ENCODE data around the gene CEP250.
"Not testable (repeated sequence)": the region's sequence is repeated elsewhere in the genome, so short reads cannot be mapped to it uniquely, and the experiment has no call there.

The CEP250 gene, protein sequence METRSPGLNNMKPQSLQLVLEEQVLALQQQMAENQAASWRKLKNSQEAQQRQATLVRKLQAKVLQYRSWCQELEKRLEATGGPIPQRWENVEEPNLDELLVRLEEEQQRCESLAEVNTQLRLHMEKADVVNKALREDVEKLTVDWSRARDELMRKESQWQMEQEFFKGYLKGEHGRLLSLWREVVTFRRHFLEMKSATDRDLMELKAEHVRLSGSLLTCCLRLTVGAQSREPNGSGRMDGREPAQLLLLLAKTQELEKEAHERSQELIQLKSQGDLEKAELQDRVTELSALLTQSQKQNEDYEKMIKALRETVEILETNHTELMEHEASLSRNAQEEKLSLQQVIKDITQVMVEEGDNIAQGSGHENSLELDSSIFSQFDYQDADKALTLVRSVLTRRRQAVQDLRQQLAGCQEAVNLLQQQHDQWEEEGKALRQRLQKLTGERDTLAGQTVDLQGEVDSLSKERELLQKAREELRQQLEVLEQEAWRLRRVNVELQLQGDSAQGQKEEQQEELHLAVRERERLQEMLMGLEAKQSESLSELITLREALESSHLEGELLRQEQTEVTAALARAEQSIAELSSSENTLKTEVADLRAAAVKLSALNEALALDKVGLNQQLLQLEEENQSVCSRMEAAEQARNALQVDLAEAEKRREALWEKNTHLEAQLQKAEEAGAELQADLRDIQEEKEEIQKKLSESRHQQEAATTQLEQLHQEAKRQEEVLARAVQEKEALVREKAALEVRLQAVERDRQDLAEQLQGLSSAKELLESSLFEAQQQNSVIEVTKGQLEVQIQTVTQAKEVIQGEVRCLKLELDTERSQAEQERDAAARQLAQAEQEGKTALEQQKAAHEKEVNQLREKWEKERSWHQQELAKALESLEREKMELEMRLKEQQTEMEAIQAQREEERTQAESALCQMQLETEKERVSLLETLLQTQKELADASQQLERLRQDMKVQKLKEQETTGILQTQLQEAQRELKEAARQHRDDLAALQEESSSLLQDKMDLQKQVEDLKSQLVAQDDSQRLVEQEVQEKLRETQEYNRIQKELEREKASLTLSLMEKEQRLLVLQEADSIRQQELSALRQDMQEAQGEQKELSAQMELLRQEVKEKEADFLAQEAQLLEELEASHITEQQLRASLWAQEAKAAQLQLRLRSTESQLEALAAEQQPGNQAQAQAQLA (N-terminal part only)

DNA sequence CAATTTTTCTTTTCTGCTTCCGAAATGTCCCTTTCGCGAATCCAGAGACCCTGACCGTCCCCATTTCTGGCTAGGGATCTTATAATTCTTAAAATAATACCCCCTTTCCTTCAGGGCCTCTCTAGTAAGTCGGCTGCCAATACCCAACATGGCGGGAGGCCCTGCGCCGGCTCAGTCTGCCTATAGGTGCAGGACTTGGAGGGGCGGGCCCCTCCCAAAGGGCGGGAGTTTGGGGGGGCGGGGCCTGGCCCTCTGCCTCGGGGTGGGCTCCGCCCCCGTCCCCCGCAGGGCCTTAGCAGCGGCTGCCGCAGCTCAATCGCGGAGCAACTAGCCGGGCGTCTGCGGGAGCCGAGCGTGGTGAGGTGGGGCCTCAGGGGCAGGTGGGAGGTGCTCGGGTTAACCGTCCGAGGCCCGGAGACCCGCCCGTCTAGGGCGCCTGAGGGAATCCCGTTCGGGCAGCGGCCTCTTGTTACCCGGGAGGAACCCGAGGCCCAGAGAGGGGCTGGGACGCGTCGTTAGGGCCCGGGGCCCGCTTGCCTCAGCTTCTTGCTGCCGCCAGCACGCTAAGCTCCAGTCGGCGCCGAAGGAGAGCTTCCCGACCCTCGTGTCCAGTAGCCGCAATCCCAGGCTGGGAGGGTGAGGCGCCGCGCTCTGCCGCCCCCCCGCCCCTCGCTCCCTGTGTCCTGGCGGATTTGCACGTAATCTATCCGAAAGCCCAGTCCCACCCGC is at the start of gene CEP250:
Gene CEP250 (plus strand): TSS at position 718 of the 729 bp plus-strand sequence. CDS start 6,770 bp downstream, outside the sequence.
- DNase-seq (ENCODE audit: low read depth in 2 of 2) = peak; percentile 87 to 89

DNA sequence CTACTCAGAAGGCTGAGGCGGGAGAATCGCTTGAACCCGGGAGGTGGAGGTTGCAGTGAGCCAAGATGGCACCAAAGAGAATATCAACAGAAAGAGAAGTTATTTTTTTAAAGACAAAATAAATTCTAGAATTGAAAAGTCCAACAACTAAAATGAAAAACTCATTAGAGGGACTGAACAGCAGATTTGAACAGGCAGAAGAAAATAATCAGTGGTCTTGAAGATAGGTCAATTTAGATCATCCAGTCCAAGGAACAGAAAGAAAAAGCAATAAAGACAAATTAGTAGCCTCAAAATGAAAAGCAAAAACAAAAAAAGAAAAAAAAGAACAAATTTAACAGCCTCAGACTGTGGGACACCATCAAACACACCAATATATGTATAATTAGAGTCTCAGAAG is 49.6 kb upstream of the CEP250 start:
- DNase-seq (ENCODE audit: low read depth in 2 of 2) = no peak

- no peak for DNase-seq (ENCODE audit: low read depth in 2 of 2)
Observed at GRCh38 chr20:35408270-35408669, 47.1 kb upstream of the CEP250 start.

DNA sequence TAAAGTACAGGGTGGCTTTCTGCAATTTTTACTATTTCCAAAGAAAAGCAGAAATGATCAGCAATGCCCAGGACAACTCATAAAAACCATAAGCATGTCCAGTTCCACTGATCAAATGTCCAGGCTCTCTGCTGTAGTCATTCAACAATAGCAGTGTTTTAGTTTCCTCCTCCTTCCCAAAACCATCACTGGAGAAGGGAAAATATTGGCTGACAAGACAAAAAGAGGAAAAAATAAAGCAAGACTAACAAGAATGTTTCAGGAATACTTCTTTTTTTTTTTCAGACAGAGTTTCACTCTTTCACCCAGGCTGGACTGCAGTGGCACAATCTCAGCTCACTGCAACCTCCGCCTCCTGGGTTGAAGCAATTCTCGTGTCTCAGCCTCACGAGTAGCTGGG is 45.9 kb upstream of the CEP250 start:
- no peak for DNase-seq (ENCODE audit: low read depth in 2 of 2)

GRCh38 chr20:35410613-35411012 is 44.8 kb upstream of the CEP250 start:
- no peak for DNase-seq (ENCODE audit: low read depth in 2 of 2)

DNA sequence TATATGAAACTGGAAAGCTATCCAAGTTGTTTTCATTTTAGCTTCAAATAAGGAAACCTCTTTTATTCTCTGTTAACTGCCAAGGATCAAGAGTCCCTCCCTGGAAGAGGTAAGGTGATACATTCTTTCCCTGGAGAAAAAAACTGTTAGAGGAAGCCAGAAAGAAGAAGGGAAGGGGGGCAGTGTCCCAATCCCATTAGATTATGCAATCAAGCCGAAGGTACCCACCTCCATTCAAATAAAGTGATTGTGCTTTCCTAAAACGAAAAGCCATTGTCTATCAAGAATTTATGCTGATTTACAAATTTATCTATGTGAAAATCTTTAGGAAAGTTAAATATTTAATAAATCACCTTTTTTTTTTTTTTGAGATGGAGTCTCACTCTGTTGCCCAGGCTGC is 34.1 kb upstream of the CEP250 start:
- no peak for DNase-seq (ENCODE audit: low read depth in 2 of 2)

GRCh38 chr20:35431621-35432429 is 23.6 kb upstream of the CEP250 start:
- no peak for DNase-seq (ENCODE audit: low read depth in 2 of 2)

- no peak for DNase-seq (ENCODE audit: low read depth in 2 of 2)
Observed at GRCh38 chr20:35432430-35432735, 23.0 kb upstream of the CEP250 start.

DNA sequence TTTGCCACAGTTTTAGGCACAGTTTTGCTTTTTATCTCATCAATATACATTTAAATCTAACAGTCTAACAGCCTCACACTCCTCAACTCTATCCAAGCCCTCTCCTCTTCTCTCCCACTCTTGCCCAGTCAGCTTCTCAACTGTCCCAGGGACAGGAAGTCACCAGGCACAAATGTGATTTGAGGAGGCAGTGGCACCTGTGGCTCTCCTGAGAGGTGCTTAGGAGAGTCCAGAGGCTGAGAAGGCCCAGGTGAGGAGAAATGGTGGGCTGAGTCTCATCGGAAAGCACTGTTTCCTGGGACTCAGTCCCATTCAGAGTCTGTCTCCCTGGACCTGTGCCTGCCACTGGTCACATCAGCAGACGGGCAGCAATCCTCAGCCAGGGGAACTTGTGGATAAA is 22.1 kb upstream of the CEP250 start:
- no peak for DNase-seq (ENCODE audit: low read depth in 2 of 2)

DNA sequence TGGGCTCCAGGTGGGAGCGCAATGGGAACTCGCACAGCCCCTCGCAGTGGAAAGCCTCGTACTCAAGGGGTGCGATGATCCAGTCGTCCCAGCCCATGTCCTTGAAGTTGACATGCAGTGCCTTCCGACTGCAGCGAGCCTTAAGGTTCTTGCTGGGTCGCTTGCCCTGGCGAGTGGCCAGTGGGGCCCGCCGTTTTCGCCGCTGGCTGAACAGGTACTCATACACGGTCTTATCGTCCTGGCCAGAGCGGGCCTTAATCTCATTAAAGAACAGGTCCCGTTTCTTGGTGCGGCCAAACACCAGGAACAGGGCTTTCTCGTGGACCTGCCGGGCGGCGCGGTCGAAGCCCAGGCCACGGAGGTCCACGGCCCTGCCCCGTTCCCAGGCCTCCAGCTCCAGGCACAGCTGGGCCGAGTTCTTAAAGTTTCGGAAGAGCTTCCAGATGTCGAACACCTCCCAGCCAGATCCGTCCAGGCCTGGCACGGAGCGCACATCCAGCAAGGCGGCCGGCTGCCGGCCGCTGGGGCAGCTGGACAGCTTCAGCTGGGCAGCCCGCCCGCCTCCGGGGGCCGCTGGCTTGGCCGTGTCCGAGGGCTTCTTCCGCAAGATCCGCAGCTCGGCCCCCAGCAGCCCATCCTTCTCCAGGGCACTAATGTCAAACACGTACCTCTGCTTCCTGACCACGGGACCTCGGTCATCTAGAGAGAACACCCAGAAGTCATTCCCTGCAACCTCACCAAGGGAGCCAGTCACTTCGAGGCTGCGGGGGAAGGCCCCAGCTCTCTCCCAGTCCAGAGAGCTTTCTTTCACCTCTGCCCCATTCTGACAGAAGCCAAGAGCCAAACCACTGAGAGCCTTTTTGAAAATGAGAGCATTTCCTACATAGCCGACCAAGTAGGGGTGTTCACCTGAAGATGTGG is 21.1 kb upstream of the CEP250 start:
- no peak for DNase-seq (ENCODE audit: low read depth in 2 of 2)

GRCh38 chr20:35436177-35436573 is 19.2 kb upstream of the CEP250 start:
- DNase-seq (ENCODE audit: low read depth in 2 of 2) = no peak

GRCh38 chr20:35437599-35437998 is 17.8 kb upstream of the CEP250 start:
- no peak for DNase-seq (ENCODE audit: low read depth in 2 of 2)

DNA sequence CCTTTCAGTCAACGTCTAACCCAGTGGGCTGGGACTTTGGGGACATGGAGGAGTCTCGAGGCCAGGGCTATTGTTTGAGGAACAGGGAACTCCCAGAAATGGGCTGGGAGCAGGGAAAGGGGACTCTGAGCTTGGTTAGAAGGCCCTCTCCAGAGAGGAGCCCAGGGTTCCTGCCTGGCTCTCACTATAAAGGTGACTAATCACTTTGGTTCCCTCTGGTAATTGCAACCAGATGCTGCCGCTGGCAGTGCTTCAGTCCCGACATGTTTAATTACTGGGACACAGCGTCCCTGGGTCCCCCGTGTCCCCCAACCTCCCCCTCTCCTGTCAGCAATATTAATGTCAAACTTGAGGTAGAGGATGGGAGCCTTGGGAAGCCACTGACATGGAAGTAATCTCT is 12.4 kb upstream of the CEP250 start:
- no peak for DNase-seq (ENCODE audit: low read depth in 2 of 2)

DNA sequence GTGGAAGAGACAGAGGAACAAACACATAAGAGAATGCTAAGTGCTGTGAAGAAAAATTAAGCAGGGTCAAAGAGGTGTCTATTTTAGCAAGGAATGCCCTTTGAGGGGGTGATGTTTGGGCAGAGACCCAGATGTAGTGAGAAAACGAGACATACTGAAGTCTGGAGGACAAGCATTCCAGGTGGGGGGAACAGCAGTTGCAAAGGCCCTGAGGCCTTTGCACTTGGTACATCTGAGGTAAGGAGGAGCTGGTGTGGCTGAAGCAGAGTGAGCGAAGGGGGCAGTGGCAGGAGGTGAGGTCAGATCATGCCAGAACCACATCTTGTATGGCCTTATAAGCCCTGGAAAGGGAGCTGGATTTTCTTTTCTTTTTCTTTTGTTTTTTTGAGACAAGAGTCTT is 11.2 kb upstream of the CEP250 start:
- no peak for DNase-seq (ENCODE audit: low read depth in 2 of 2)

GRCh38 chr20:35446356-35447078 is 8.9 kb upstream of the CEP250 start:
- DNase-seq (ENCODE audit: low read depth in 2 of 2) = no peak

GRCh38 chr20:35447082-35447789 is 8.2 kb upstream of the CEP250 start:
- DNase-seq (ENCODE audit: low read depth in 2 of 2) = peak; percentile 92 to 96

- no peak for DNase-seq (ENCODE audit: low read depth in 2 of 2)
Observed at GRCh38 chr20:35448788-35449373, 6.5 kb upstream of the CEP250 start.

DNA sequence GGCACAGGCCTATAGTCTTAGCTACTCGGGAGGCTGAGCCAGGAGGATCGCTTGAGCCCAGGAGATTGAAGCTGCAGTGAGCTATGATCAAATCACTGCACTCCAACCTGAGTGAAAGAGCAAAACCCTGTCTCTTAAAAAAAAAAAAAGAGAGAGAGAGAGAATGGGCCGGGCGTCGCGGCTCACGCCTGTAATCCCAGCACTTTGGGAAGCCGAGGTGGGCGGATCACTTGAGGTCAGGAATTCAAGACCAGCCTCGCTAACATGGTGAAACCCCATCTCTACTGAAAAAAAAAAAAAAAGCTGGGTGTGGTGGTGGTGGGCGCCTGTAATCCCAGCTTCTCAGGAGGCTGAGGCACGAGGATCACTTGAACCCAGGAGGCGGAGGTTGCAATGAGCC is 5.5 kb upstream of the CEP250 start:
- not testable (repeated sequence) for DNase-seq (ENCODE audit: low read depth in 2 of 2)
